SW 1271 (cell line): ENCODE data around the gene CLDND2.

Source experiments
- DNase-seq, 2 experiments: peaks; one replicate each; lab custom pipeline; 2025; lab: John Stamatoyannopoulos, UW

The CLDND2 gene

GRCh38 chr19:51331193-51331592 lies 37.6 kb downstream of the CLDND2 start:
- no peak for DNase-seq

- DNase-seq: no peak
These were observed 38.4 kb downstream of the CLDND2 start for GRCh38 chr19:51330366-51330765.

GRCh38 chr19:51329411-51329810 lies 39.4 kb downstream of the CLDND2 start:
- no peak for DNase-seq

- DNase-seq: no peak
These were observed 41.5 kb downstream of the CLDND2 start for GRCh38 chr19:51327066-51328001.

GRCh38 chr19:51326216-51327065 lies 42.4 kb downstream of the CLDND2 start:
- DNase-seq: no peak

- no peak for DNase-seq
These were observed 43.4 kb downstream of the CLDND2 start for GRCh38 chr19:51325161-51325976.

GRCh38 chr19:51324167-51324481 lies 44.7 kb downstream of the CLDND2 start:
- DNase-seq: no peak

- no peak for DNase-seq
These were observed 45.2 kb downstream of the CLDND2 start for GRCh38 chr19:51323481-51324166.

GRCh38 chr19:51321799-51322198 lies 47.0 kb downstream of the CLDND2 start:
- no peak for DNase-seq

- DNase-seq: no peak
These were observed 48.5 kb downstream of the CLDND2 start for GRCh38 chr19:51320280-51320657.

- no peak for DNase-seq
These were observed 49.0 kb downstream of the CLDND2 start for GRCh38 chr19:51319649-51320279.

- DNase-seq: no peak
These were observed 49.8 kb downstream of the CLDND2 start for GRCh38 chr19:51318687-51319648.

- no peak for DNase-seq
These were observed 50.8 kb downstream of the CLDND2 start for GRCh38 chr19:51317968-51318367.

GRCh38 chr19:51317376-51317775 lies 51.4 kb downstream of the CLDND2 start:
- no peak for DNase-seq
